ENCODE data around the gene DCDC2. TPM values are rescaled to one million over a fixed set of nuclear protein-coding genes. Genes with fewer than 3 reads are reported as not detected.

The DCDC2 gene
- total and polyA plus RNA-seq, 2 donors (not counting 3 experiments of a cell fraction or from before 2014, with no cell fraction given): not detected

DNA sequence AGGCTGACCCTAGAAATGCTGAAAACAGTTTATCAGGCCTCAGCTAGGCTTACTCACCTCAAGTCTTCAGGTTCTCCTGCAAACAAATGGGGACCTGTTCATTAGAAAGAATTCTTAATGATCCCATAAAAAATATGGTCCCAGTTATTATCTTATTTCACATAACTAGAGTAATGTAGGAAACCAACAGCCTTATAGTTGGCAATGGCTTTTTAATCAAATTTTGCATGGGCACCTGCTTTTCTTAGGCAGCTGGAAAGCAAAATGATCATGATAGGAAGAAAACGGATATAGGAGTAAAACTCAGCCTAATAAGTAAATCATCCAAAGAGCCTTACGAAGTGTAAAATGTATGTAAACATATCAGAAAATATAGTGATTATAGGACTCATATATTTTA, 230.5 kb downstream of the DCDC2 start:
- H4K20me1 ChIP-seq (replicated peaks; ENCODE audit: control insufficient read depth, extremely low read depth, insufficient read depth, low read length): no peaks in the 10 kb centered on the region
- H3K9ac ChIP-seq (replicated peaks; ENCODE audit: extremely low read depth, insufficient read depth, low read length): no peak overlapping the region
- intact Hi-C loops (cut with micrococcal nuclease) (no loop called here), dilution Hi-C loops (cut with MboI; ENCODE audit: extremely low pct_ligation_motif_present, low sequenced_read_pairs) (no loop called here)
- no peak overlapping the region for H3K4me3 ChIP-seq (replicated peaks in 1 of 3; ENCODE audit: insufficient read depth in 1 of 3, low read depth in 1 of 3, low read length in 3 of 3)
- no peaks in the 10 kb centered on the region for H3K27me3 ChIP-seq (ENCODE audit: control insufficient read depth in 2 of 2, insufficient read depth in 2 of 2, low read length in 2 of 2)
- DNase-seq (ENCODE audit: low read depth, low spot score) (no peak), FAIRE-seq (no peak)
- CTCF ChIA-PET: no interaction called here
- no peaks in the 10 kb centered on the region for H3K9me3 ChIP-seq (replicated peaks; ENCODE audit: control insufficient read depth, insufficient read depth, low read length)
- no peaks in the 10 kb centered on the region for H3K36me3 ChIP-seq (ENCODE audit: control insufficient read depth in 2 of 2, extremely low read depth in 1 of 2, insufficient read depth in 2 of 2, low read length in 2 of 2)
- no peak overlapping the region for H3K4me2 ChIP-seq (ENCODE audit: insufficient read depth, low read length)
- H3K79me2 ChIP-seq (ENCODE audit: control insufficient read depth, insufficient read depth, low read length): no peaks in the 10 kb centered on the region
- no peak overlapping the region for H3K27ac ChIP-seq (ENCODE audit: insufficient read depth, low read depth, low read length)
- POLR2A ChIA-PET: no interaction called here
- no peak overlapping the region for H2AFZ ChIP-seq (ENCODE audit: low read depth, low read length)
- no peaks in the 10 kb centered on the region for H3K9me1 ChIP-seq (replicated peaks; ENCODE audit: control insufficient read depth, extremely low read depth, insufficient read depth, low read length)
- BruUV-seq (replicated peaks): no TSS peak
- no peak for TF ChIP-seq MYC (IDR thresholded peaks at IDR 0.05; ENCODE audit: low read depth, low read length)
- TF ChIP-seq, protein P1, sequence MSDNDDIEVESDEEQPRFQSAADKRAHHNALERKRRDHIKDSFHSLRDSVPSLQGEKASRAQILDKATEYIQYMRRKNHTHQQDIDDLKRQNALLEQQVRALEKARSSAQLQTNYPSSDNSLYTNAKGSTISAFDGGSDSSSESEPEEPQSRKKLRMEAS (IDR thresholded peaks at IDR 0.05; ENCODE audit: insufficient read depth, insufficient read length): no peak
- no peak for TF ChIP-seq GATA2 (IDR thresholded peaks at IDR 0.05; ENCODE audit: insufficient read depth, insufficient read length, low read depth, low read length)
- TF ChIP-seq JUN (IDR thresholded peaks at IDR 0.05; ENCODE audit: borderline replicate concordance, insufficient read depth, insufficient read length, low read depth): no peak
- TF ChIP-seq POLR2AphosphoS5 (IDR thresholded peaks at IDR 0.05; ENCODE audit: insufficient read depth, low read depth, low read length): no peak
- TF ChIP-seq, protein P2, sequence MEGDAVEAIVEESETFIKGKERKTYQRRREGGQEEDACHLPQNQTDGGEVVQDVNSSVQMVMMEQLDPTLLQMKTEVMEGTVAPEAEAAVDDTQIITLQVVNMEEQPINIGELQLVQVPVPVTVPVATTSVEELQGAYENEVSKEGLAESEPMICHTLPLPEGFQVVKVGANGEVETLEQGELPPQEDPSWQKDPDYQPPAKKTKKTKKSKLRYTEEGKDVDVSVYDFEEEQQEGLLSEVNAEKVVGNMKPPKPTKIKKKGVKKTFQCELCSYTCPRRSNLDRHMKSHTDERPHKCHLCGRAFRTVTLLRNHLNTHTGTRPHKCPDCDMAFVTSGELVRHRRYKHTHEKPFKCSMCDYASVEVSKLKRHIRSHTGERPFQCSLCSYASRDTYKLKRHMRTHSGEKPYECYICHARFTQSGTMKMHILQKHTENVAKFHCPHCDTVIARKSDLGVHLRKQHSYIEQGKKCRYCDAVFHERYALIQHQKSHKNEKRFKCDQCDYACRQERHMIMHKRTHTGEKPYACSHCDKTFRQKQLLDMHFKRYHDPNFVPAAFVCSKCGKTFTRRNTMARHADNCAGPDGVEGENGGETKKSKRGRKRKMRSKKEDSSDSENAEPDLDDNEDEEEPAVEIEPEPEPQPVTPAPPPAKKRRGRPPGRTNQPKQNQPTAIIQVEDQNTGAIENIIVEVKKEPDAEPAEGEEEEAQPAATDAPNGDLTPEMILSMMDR (IDR thresholded peaks at IDR 0.05; ENCODE audit: extremely low read depth in 1 of 2, insufficient read depth in 1 of 2, low read depth in 1 of 2, low read length in 2 of 2): no peak
- no peak for TF ChIP-seq FOS (IDR thresholded peaks at IDR 0.05; ENCODE audit: borderline replicate concordance, insufficient read depth, low read length)
- no peaks in the 10 kb centered on the region for H3K4me1 ChIP-seq (ENCODE audit: control insufficient read depth, extremely low read depth, insufficient read depth, low read length)
